ENCODE data around the gene TFDP2.

GRCh38 chr3:142112601-142113000 is 36.7 kb downstream of the TFDP2 start:
- TF ChIP-seq CTCF (IDR thresholded peaks at IDR 0.05) (no peak), EZH2 (IDR thresholded peaks at IDR 0.05; ENCODE audit: borderline replicate concordance, insufficient read depth, low read depth, low read length, poor library complexity, severe bottlenecking) (no peak)
